GM12878 (cell line): ENCODE results near the gene SEC24C. TPM values are rescaled to one million over a fixed set of nuclear protein-coding genes. Genes with fewer than 3 reads are reported as not detected.
A peak's percentile ranks its signal among the peaks of the same experiment; 100 is the strongest.

ENCODE experiments used
- ATF7 ChIP-seq: fragments of 450-650 bp; IDR thresholded peaks from 2 replicates; pipeline ENCODE4 v1.6.1; 2016; ENCODE audit warnings: low read depth, mild to moderate bottlenecking
- BCL11A ChIP-seq: IDR thresholded peaks from 2 replicates; pipeline ENCODE4 v1.6.1; 2011; ENCODE audit warnings: low read depth, low read length
- ESRRA ChIP-seq: IDR thresholded peaks from 2 replicates; pipeline ENCODE4 v1.6.1; 2012; ENCODE audit warnings: mild to moderate bottlenecking, low read length, improper control_type of control experiment
- FOS ChIP-seq: IDR thresholded peaks from 3 replicates; pipeline ENCODE4 v1.6.1; 2011; ENCODE audit warnings: borderline replicate concordance; ENCODE audit not compliant: insufficient read length; ENCODE audit errors: extremely low read depth
- HCFC1 ChIP-seq: fragments of 150-350 bp; IDR thresholded peaks from 2 replicates; pipeline ENCODE4 v1.6.1; 2014; ENCODE audit warnings: low read length
- JUNB ChIP-seq: IDR thresholded peaks from 2 replicates; pipeline ENCODE4 v1.6.1; 2016; ENCODE audit warnings: antibody characterized with exemption, mild to moderate bottlenecking
- MXI1 ChIP-seq: fragments of 150-350 bp; IDR thresholded peaks from 2 replicates; pipeline ENCODE4 v1.6.1; 2011; ENCODE audit warnings: low read depth, mild to moderate bottlenecking, inconsistent platforms, low read length, improper control_type of control experiment
- PAX5 ChIP-seq: IDR thresholded peaks from 2 replicates; pipeline ENCODE4 v1.6.1; 2011; ENCODE audit warnings: low read depth, low read length, borderline replicate concordance
- POLR2A ChIP-seq: IDR thresholded peaks from 2 replicates; pipeline ENCODE4 v1.6.1; 2011; ENCODE audit warnings: low read depth, mild to moderate bottlenecking, low read length
- SP1 ChIP-seq: IDR thresholded peaks from one replicate; pipeline ENCODE4 v1.6.1; 2011; ENCODE audit warnings: low read depth, low read length
- SUPT20H ChIP-seq: IDR thresholded peaks from 2 replicates; pipeline ENCODE4 v1.6.1; 2011; ENCODE audit warnings: low read depth, mild to moderate bottlenecking, low read length, moderate library complexity, borderline replicate concordance; ENCODE audit not compliant: control insufficient read depth
- SUZ12 ChIP-seq: fragments of 200-600 bp; sonication (generic); IDR thresholded peaks from one replicate; pipeline ENCODE4 v1.6.1; 2018; ENCODE audit warnings: antibody characterized with exemption, mild to moderate bottlenecking; ENCODE audit not compliant: unreplicated experiment
- WRNIP1 ChIP-seq: IDR thresholded peaks from 2 replicates; pipeline ENCODE4 v1.6.1; 2011; ENCODE audit warnings: low read depth, low read length, improper control_type of control experiment, borderline replicate concordance
- YY1 ChIP-seq: IDR thresholded peaks from 2 replicates; pipeline ENCODE4 v1.6.1; 2011; ENCODE audit warnings: low read depth, mild to moderate bottlenecking, low read length
- ZNF274 ChIP-seq: IDR thresholded peaks from one replicate; pipeline ENCODE4 v1.8.0; 2011; ENCODE audit not compliant: insufficient read length, insufficient read depth
- polyA plus RNA-seq, 11 experiments: library from polyadenylated mRNA; depleted of rRNA in 4 of 11; unstranded in 6 of 11; stranded (reverse) in 5 of 11; fragments of >200 nt; fragmentation: Nextera tagmentation in 4 of 11; fragmentation: Illumina TruSeq in 1 of 11; extraction: Ambion mirVana in 4 of 11; extraction: Trizol in 1 of 11; gene quantifications; 1 replicate in 1 of 11; 2 replicates in 10 of 11; pipeline versions ENCODE4 v1.2.1 to v1.2.3, GENCODE V29; 2011 to 2016; ENCODE audit warnings: inconsistent platforms in 2 of 11, missing spikeins in 2 of 11, low read depth in 1 of 11
- total RNA-seq, 4 experiments: library from RNA; depleted of rRNA in 3 of 4; stranded (reverse); fragments of >200 nt in 3 of 4; fragmentation: Illumina TruSeq in 1 of 4; extraction: Trizol in 1 of 4; gene quantifications; 2 replicates each; pipeline versions ENCODE4 v1.2.1 to v1.2.3, GENCODE V29; 2013 to 2021
- TF ChIP-seq, protein P1 (sequence below): fragments of 450-650 bp; IDR thresholded peaks from 2 replicates; pipeline ENCODE4 v1.6.1; 2016; ENCODE audit warnings: mild to moderate bottlenecking
- TF ChIP-seq, protein P2 (sequence below): IDR thresholded peaks from 2 replicates; pipeline ENCODE4 v1.6.1; 2012; ENCODE audit warnings: improper control_type of control experiment, low read depth, low read length; ENCODE audit not compliant: insufficient replicate concordance
- TF ChIP-seq, protein P3 (sequence below): fragments of 450-650 bp; IDR thresholded peaks from 2 replicates; pipeline ENCODE4 v1.6.1; 2017; ENCODE audit warnings: mild to moderate bottlenecking
- TF ChIP-seq, protein P4 (sequence below): fragments of 450-650 bp; IDR thresholded peaks from 2 replicates; pipeline ENCODE4 v1.6.1; 2016; ENCODE audit warnings: mild to moderate bottlenecking, moderate library complexity, borderline replicate concordance

SEC24C gene
- total and polyA plus RNA-seq, 10 of the 15 experiments (the other 5 are each of a cell fraction or from before 2014, with no cell fraction given) = 12.7 to 117 (median 73.8) TPM

DNA sequence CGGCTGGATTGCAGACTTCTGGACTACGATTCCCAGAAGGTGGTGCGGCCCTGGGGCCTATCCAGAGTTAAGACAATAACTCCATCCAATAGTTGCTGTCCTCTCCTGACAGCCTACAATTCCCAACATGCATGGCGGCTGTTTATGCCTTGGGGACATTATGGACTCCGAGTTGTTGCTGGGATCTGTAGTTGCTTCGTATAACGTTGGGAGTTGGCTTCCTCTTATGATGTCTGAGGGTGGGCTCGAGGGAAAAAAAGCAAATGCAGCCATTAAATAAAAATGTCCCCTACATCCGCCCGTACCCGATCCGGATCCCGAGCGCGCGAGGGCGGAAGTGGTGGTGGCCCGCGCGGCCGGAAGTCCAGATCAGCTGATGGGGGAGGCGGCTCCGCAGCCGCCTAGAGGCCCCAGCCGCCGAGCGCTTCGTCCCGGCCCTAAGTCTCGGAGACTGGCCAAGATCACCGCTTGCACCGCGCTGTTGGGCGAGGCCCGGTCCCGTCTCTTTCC, 41.1 kb downstream of the SEC24C start, which contains the start of gene ZSWIM8 (continued):
- TF ChIP-seq ATF7 = 0 out of 2 replicates have a peak, but pooled peaks have one; percentile 33
- TF ChIP-seq SUZ12 = no peak
- peak; percentile 94 for TF ChIP-seq YY1
- no peak for TF ChIP-seq BCL11A
- 0 out of 2 replicates have a peak, but pooled peaks have one; percentile 40 for TF ChIP-seq MXI1
- no peak for TF ChIP-seq ESRRA
- TF ChIP-seq JUNB = no peak
- TF ChIP-seq SP1 = peak; percentile 82
- TF ChIP-seq, protein P1, sequence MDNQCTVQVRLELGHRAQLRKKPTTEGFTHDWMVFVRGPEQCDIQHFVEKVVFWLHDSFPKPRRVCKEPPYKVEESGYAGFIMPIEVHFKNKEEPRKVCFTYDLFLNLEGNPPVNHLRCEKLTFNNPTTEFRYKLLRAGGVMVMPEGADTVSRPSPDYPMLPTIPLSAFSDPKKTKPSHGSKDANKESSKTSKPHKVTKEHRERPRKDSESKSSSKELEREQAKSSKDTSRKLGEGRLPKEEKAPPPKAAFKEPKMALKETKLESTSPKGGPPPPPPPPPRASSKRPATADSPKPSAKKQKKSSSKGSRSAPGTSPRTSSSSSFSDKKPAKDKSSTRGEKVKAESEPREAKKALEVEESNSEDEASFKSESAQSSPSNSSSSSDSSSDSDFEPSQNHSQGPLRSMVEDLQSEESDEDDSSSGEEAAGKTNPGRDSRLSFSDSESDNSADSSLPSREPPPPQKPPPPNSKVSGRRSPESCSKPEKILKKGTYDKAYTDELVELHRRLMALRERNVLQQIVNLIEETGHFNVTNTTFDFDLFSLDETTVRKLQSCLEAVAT = peak; percentile 70
- TF ChIP-seq, protein P2, sequence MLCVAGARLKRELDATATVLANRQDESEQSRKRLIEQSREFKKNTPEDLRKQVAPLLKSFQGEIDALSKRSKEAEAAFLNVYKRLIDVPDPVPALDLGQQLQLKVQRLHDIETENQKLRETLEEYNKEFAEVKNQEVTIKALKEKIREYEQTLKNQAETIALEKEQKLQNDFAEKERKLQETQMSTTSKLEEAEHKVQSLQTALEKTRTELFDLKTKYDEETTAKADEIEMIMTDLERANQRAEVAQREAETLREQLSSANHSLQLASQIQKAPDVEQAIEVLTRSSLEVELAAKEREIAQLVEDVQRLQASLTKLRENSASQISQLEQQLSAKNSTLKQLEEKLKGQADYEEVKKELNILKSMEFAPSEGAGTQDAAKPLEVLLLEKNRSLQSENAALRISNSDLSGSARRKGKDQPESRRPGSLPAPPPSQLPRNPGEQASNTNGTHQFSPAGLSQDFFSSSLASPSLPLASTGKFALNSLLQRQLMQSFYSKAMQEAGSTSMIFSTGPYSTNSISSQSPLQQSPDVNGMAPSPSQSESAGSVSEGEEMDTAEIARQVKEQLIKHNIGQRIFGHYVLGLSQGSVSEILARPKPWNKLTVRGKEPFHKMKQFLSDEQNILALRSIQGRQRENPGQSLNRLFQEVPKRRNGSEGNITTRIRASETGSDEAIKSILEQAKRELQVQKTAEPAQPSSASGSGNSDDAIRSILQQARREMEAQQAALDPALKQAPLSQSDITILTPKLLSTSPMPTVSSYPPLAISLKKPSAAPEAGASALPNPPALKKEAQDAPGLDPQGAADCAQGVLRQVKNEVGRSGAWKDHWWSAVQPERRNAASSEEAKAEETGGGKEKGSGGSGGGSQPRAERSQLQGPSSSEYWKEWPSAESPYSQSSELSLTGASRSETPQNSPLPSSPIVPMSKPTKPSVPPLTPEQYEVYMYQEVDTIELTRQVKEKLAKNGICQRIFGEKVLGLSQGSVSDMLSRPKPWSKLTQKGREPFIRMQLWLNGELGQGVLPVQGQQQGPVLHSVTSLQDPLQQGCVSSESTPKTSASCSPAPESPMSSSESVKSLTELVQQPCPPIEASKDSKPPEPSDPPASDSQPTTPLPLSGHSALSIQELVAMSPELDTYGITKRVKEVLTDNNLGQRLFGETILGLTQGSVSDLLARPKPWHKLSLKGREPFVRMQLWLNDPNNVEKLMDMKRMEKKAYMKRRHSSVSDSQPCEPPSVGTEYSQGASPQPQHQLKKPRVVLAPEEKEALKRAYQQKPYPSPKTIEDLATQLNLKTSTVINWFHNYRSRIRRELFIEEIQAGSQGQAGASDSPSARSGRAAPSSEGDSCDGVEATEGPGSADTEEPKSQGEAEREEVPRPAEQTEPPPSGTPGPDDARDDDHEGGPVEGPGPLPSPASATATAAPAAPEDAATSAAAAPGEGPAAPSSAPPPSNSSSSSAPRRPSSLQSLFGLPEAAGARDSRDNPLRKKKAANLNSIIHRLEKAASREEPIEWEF = peak; percentile 55
- TF ChIP-seq, protein P3, sequence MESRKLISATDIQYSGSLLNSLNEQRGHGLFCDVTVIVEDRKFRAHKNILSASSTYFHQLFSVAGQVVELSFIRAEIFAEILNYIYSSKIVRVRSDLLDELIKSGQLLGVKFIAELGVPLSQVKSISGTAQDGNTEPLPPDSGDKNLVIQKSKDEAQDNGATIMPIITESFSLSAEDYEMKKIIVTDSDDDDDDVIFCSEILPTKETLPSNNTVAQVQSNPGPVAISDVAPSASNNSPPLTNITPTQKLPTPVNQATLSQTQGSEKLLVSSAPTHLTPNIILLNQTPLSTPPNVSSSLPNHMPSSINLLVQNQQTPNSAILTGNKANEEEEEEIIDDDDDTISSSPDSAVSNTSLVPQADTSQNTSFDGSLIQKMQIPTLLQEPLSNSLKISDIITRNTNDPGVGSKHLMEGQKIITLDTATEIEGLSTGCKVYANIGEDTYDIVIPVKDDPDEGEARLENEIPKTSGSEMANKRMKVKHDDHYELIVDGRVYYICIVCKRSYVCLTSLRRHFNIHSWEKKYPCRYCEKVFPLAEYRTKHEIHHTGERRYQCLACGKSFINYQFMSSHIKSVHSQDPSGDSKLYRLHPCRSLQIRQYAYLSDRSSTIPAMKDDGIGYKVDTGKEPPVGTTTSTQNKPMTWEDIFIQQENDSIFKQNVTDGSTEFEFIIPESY = no peak
- TF ChIP-seq POLR2A = peak; percentile 86
- peak; percentile 93 for TF ChIP-seq HCFC1
- TF ChIP-seq WRNIP1 = 0 out of 2 replicates have a peak, but pooled peaks have one; percentile 71
- TF ChIP-seq, protein P4, sequence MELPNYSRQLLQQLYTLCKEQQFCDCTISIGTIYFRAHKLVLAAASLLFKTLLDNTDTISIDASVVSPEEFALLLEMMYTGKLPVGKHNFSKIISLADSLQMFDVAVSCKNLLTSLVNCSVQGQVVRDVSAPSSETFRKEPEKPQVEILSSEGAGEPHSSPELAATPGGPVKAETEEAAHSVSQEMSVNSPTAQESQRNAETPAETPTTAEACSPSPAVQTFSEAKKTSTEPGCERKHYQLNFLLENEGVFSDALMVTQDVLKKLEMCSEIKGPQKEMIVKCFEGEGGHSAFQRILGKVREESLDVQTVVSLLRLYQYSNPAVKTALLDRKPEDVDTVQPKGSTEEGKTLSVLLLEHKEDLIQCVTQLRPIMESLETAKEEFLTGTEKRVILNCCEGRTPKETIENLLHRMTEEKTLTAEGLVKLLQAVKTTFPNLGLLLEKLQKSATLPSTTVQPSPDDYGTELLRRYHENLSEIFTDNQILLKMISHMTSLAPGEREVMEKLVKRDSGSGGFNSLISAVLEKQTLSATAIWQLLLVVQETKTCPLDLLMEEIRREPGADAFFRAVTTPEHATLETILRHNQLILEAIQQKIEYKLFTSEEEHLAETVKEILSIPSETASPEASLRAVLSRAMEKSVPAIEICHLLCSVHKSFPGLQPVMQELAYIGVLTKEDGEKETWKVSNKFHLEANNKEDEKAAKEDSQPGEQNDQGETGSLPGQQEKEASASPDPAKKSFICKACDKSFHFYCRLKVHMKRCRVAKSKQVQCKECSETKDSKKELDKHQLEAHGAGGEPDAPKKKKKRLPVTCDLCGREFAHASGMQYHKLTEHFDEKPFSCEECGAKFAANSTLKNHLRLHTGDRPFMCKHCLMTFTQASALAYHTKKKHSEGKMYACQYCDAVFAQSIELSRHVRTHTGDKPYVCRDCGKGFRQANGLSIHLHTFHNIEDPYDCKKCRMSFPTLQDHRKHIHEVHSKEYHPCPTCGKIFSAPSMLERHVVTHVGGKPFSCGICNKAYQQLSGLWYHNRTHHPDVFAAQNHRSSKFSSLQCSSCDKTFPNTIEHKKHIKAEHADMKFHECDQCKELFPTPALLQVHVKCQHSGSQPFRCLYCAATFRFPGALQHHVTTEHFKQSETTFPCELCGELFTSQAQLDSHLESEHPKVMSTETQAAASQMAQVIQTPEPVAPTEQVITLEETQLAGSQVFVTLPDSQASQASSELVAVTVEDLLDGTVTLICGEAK = peak; percentile 95
- TF ChIP-seq SUPT20H = no peak
- TF ChIP-seq PAX5 = 0 out of 2 replicates have a peak, but pooled peaks have one; percentile 8
- TF ChIP-seq ZNF274 = no peak
- TF ChIP-seq FOS = peak; percentile 12
